Mesothelial cell of epicardium (in vitro differentiated cells): Measurements from ENCODE around the gene VIPR2. TPM values are rescaled to one million over a fixed set of nuclear protein-coding genes. Genes with fewer than 3 reads are reported as not detected.

Experiments used
- DNase-seq, 2 experiments: peaks; one replicate each; pipeline ENCODE4 v3.0.0; 2021; ENCODE audit warnings: low spot score in 2 of 2; ENCODE audit not compliant: unreplicated experiment in 2 of 2
- H3K27ac Mint-ChIP-seq: 2 replicates; pipeline ENCODE4 v1.8.0; 2021; ENCODE audit warnings: mixed read lengths
- H3K27me3 Mint-ChIP-seq: 2 replicates; pipeline ENCODE4 v1.8.0; 2021; ENCODE audit warnings: low read depth, mixed read lengths
- H3K36me3 Mint-ChIP-seq: 2 replicates; pipeline ENCODE4 v1.8.0; 2021; ENCODE audit warnings: mixed read lengths
- H3K4me1 Mint-ChIP-seq: 2 replicates; pipeline ENCODE4 v1.8.0; 2021; ENCODE audit warnings: mixed read lengths
- H3K4me3 Mint-ChIP-seq: 2 replicates; pipeline ENCODE4 v1.8.0; 2021; ENCODE audit warnings: mild to moderate bottlenecking, moderate library complexity, mixed read lengths
- H3K9me3 Mint-ChIP-seq: 2 replicates; pipeline ENCODE4 v1.8.0; 2021; ENCODE audit warnings: mixed read lengths
- CTCF ChIP-seq: fragments of 200-600 bp; sonication (generic); IDR thresholded peaks from one replicate; pipeline ENCODE4 v1.5.0; 2021; ENCODE audit warnings: antibody characterized with exemption; ENCODE audit not compliant: unreplicated experiment
- total RNA-seq: library from RNA; stranded (reverse); gene quantifications from 3 replicates; pipeline ENCODE4 v1.2.1, GENCODE V29; 2021

Gene VIPR2
- total RNA-seq, 1 donor from 2014 or later = 0.04 TPM

- no peaks in the 10 kb centered on the region for H3K36me3 Mint-ChIP-seq
- peaks cover 6% of the 10 kb centered on the region for H3K4me1 Mint-ChIP-seq
- no peaks in the 10 kb centered on the region for H3K9me3 Mint-ChIP-seq
- no peak overlapping the region for H3K4me3 Mint-ChIP-seq
- no peak overlapping the region for H3K27ac Mint-ChIP-seq
- no peak for TF ChIP-seq CTCF
- DNase-seq = peak in 1 of 2 experiments; percentile 25
- H3K27me3 Mint-ChIP-seq = no peaks in the 10 kb centered on the region
These were observed 49.5 kb downstream of the VIPR2 start for GRCh38 chr7:159094919-159095915.

GRCh38 chr7:159094023-159094740, 50.5 kb downstream of the VIPR2 start:
- TF ChIP-seq CTCF = no peak
- H3K9me3 Mint-ChIP-seq = no peaks in the 10 kb centered on the region
- no peaks in the 10 kb centered on the region for H3K36me3 Mint-ChIP-seq
- H3K4me3 Mint-ChIP-seq = no peak overlapping the region
- H3K27me3 Mint-ChIP-seq = no peaks in the 10 kb centered on the region
- peak in 1 of 2 experiments; percentile 34 for DNase-seq
- no peak overlapping the region for H3K27ac Mint-ChIP-seq
- H3K4me1 Mint-ChIP-seq = peaks cover 4% of the 10 kb centered on the region

GRCh38 chr7:159093351-159093971, 51.2 kb downstream of the VIPR2 start:
- no peak for TF ChIP-seq CTCF
- Mint-ChIP-seq H3K9me3 (no peaks in the 10 kb centered on the region), H3K36me3 (no peaks in the 10 kb centered on the region), H3K27ac (no peak overlapping the region), H3K4me3 (no peak overlapping the region), H3K27me3 (no peaks in the 10 kb centered on the region), H3K4me1 (no peaks in the 10 kb centered on the region)
- peak in 1 of 2 experiments; percentile 36 for DNase-seq

- Mint-ChIP-seq H3K36me3 (no peaks in the 10 kb centered on the region), H3K9me3 (no peaks in the 10 kb centered on the region), H3K4me3 (no peak overlapping the region), H3K4me1 (no peaks in the 10 kb centered on the region), H3K27ac (no peak overlapping the region), H3K27me3 (peaks cover under 1% of the 10 kb centered on the region)
- peak in 1 of 2 experiments; percentile 28 for DNase-seq
- TF ChIP-seq CTCF = no peak
These were observed 52.0 kb downstream of the VIPR2 start for GRCh38 chr7:159092701-159093121.
